Psoas muscle (tissue), 8 donors: Measurements from ENCODE around the gene UACA. TPM values are rescaled to one million over a fixed set of nuclear protein-coding genes. Genes with fewer than 3 reads are reported as not detected.
A peak's percentile ranks its signal among the peaks of the same experiment; 100 is the strongest.

Experiments used
- ATAC-seq, 4 donors: fragments of 200-7000 bp; cut with Tn5 transposase; one replicate each; pipeline ENCODE4 v1.9.1; 2020; ENCODE audit warnings: moderate library complexity in 3 of 4, mild to moderate bottlenecking in 2 of 4
- DNase-seq, 2 donors: peaks; one replicate each; pipeline ENCODE4 v3.0.0-alpha.2; 2020
- H3K27ac ChIP-seq: fragments of 200-600 bp; one replicate; pipeline ENCODE4 v1.8.0; 2022
- H3K27me3 ChIP-seq, 3 donors: fragments of 200-600 bp in 1 of 3; one replicate each; pipeline versions ENCODE4 v1.6.1 to v1.8.0; 2013 to 2022; ENCODE audit warnings: low read length in 2 of 3, mild to moderate bottlenecking in 2 of 3, moderate library complexity in 1 of 3; ENCODE audit not compliant: insufficient read depth in 3 of 3
- H3K36me3 ChIP-seq, 2 donors: fragments of 200-600 bp in 1 of 2; one replicate each; pipeline versions ENCODE4 v1.6.1 to v1.8.0; 2013 to 2022; ENCODE audit warnings: low read depth in 1 of 2, mild to moderate bottlenecking in 1 of 2, moderate library complexity in 1 of 2; ENCODE audit not compliant: insufficient read depth in 1 of 2
- H3K4me1 ChIP-seq: fragments of 200-600 bp; one replicate; pipeline ENCODE4 v1.8.0; 2022
- H3K4me3 ChIP-seq: fragments of 200-600 bp; one replicate; pipeline ENCODE4 v1.8.0; 2022; ENCODE audit warnings: mild to moderate bottlenecking
- H3K9me3 ChIP-seq: fragments of 200-600 bp; one replicate; pipeline ENCODE4 v1.8.0; 2022
- WGBS, 3 donors: extraction: QIAGEN DNeasy Blood & Tissue Kit; methylation state at CpG; one replicate each; pipeline versions ENCODE4 v1.1.6 to v1.1.7; 2013; 5-methylcytosine and 5-hydroxymethylcytosine counted together
- intact Hi-C, 2 donors: fragments of 100-400 bp; cut with DNase I; formaldehyde crosslinking; loops; one replicate each; pipeline versions ENCODE4 v1.11.0 to v1.14.2; 2022
- polyA plus RNA-seq, 3 donors: library from polyadenylated mRNA; stranded (reverse); fragments of 200-250 nt; gene quantifications; one replicate each; pipeline ENCODE4 v1.2.3, GENCODE V29; 2013
- total RNA-seq, 4 donors: library from RNA; stranded (reverse); fragmentation: NEBNext Ultra II Directional in 2 of 4; extraction: Animal tissue kit (Norgen Biotek cat#: 25700) in 2 of 4; gene quantifications; one replicate each; pipeline versions ENCODE4 v1.2.1 to v1.2.4, GENCODE V29; 2021 to 2023
- TF ChIP-seq, protein P1 (sequence below): fragments of 200-600 bp; IDR thresholded peaks from one replicate; pipeline ENCODE4 v1.8.0; 2022; ENCODE audit warnings: antibody characterized with exemption
- donor health status: healthy with polysubstance abuse.
- donor health status: DM: no; HTN: no; CAD: no; lungs with moderate emphysema.
- donor health status: Bipolar disorder and iron deficiency.
- donor health status: healthy.
- donor health status: DM: yes; HTN: yes; CAD: no.
- donor health status: DM: no; HTN: no; CAD: no.
- donor health status: DM: no; HTN: no; CAD: no.
- donor health status: DM: yes; HTN: yes; CAD: no.

UACA gene
- total and polyA plus RNA-seq, 7 donors = 17.0 to 426 (median 138) TPM

DNA sequence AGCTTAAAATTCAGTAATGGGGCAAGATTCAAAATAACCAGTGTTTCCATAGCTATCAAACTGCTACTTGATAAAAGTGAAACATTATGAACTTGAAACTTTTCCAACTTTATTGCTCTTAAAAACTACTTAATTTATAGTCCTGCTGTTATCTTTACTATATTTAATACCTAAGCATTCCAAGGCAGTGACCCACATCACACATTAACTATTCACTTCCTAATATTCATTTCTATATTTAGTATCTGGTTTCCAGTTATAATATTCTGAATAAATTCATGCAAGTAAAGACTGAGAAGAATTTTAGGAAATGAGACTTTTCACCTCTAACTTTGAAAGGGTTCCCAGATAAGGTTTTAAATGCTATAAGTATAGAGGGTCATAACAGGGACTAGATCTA is 64.9 kb downstream of the UACA start:
- intact Hi-C loops = no loop called here
- Histone ChIP-seq H3K4me3 (peak overlapping the region; percentile 1), H3K27me3 (no peaks in the 10 kb centered on the region), H3K9me3 (no peaks in the 10 kb centered on the region), H3K27ac (peak overlapping the region; percentile 85), H3K36me3 (peaks cover 0 to 27% of the 10 kb centered on the region in 2 donors), H3K4me1 (peaks cover 59% of the 10 kb centered on the region)
- ATAC-seq (no peak), DNase-seq (no peak)
- TF ChIP-seq, protein P1, sequence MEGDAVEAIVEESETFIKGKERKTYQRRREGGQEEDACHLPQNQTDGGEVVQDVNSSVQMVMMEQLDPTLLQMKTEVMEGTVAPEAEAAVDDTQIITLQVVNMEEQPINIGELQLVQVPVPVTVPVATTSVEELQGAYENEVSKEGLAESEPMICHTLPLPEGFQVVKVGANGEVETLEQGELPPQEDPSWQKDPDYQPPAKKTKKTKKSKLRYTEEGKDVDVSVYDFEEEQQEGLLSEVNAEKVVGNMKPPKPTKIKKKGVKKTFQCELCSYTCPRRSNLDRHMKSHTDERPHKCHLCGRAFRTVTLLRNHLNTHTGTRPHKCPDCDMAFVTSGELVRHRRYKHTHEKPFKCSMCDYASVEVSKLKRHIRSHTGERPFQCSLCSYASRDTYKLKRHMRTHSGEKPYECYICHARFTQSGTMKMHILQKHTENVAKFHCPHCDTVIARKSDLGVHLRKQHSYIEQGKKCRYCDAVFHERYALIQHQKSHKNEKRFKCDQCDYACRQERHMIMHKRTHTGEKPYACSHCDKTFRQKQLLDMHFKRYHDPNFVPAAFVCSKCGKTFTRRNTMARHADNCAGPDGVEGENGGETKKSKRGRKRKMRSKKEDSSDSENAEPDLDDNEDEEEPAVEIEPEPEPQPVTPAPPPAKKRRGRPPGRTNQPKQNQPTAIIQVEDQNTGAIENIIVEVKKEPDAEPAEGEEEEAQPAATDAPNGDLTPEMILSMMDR = no peak

GRCh38 chr15:70690491-70691276 is 72.7 kb downstream of the UACA start:
- no peak for DNase-seq
- TF ChIP-seq, protein P1 = no peak
- intact Hi-C loops = no loop called here

DNA sequence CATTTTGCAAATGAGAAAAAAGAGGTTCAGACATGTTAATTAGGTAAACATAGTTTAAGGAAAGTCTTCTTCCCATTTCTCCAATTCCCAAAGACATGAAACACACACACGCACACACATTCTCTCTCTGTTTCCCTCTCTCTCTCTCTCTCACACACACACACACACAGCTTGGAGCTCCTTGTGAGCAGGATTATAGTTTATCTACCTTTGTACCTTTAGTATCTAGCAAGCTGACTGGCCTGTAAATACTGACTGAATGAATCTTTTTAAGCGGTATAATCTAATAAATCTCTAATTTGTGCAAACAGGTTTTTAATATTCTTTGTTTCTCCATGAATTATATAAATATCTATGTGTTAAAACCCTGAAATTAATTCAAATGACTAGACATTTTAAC is 73.3 kb downstream of the UACA start:
- Histone ChIP-seq H3K27ac (no peak overlapping the region), H3K4me3 (no peak overlapping the region), H3K36me3 (peaks cover 0 to 85% of the 10 kb centered on the region in 2 donors), H3K4me1 (peaks cover 16% of the 10 kb centered on the region), H3K9me3 (no peaks in the 10 kb centered on the region), H3K27me3 (no peaks in the 10 kb centered on the region)
- TF ChIP-seq, protein P1 = no peak
- intact Hi-C loops = no loop called here
- DNase-seq (no peak), ATAC-seq (no peak)
- WGBS, 3 donors = 88 to 92% (median 91%) methylated on average over 2 of the region's 2 CpGs

More at GRCh38 chr15:70690491-70691276, 72.7 kb downstream of the UACA start:
- no peaks in the 10 kb centered on the region for H3K27me3 ChIP-seq
- H3K27ac ChIP-seq = peak overlapping the region; percentile 18
- H3K4me3 ChIP-seq = no peak overlapping the region
- no peak for ATAC-seq
- H3K4me1 ChIP-seq = peaks cover 16% of the 10 kb centered on the region
- H3K36me3 ChIP-seq = peaks cover 0 to 80% of the 10 kb centered on the region in 2 donors
- WGBS, 3 donors = 40 to 45% (median 41%) methylated on average over 2 of the region's 2 CpGs
- H3K9me3 ChIP-seq = no peaks in the 10 kb centered on the region

- H3K4me3 ChIP-seq = no peak overlapping the region
- no peaks in the 10 kb centered on the region for H3K9me3 ChIP-seq
- DNase-seq (no peak), ATAC-seq (peak; percentile 44 to 68 (median 62))
- TF ChIP-seq, protein P1 = no peak
- H3K27me3 ChIP-seq = no peaks in the 10 kb centered on the region
- peaks cover 0 to 87% of the 10 kb centered on the region in 2 donors for H3K36me3 ChIP-seq
- H3K4me1 ChIP-seq = peaks cover 16% of the 10 kb centered on the region
- H3K27ac ChIP-seq = peak overlapping the region; percentile 47
- intact Hi-C loops = no loop called here
- WGBS, 3 donors = 38 to 50% (median 42%) methylated on average over 3 of the region's 3 CpGs
Observed at GRCh38 chr15:70687482-70687881, 75.9 kb downstream of the UACA start.
